ENCODE measurements around the gene CACNA2D4.

The CACNA2D4 gene

GRCh38 chr12:1888923-1889322 lies 29.5 kb downstream of the CACNA2D4 start:
- DNase-seq (ENCODE audit: low read depth), result no peak

GRCh38 chr12:1886396-1887008 lies 31.9 kb downstream of the CACNA2D4 start:
- DNase-seq (ENCODE audit: low read depth), result no peak

GRCh38 chr12:1885599-1886245 lies 32.7 kb downstream of the CACNA2D4 start:
- no peak for DNase-seq (ENCODE audit: low read depth)

- DNase-seq (ENCODE audit: low read depth), result no peak
Observed at GRCh38 chr12:1885082-1885596, 33.3 kb downstream of the CACNA2D4 start.

- no peak for DNase-seq (ENCODE audit: low read depth)
Observed at GRCh38 chr12:1884651-1885050, 33.8 kb downstream of the CACNA2D4 start.

GRCh38 chr12:1883513-1883912 lies 34.9 kb downstream of the CACNA2D4 start:
- no peak for DNase-seq (ENCODE audit: low read depth)

- no peak for DNase-seq (ENCODE audit: low read depth)
Observed at GRCh38 chr12:1882850-1883470, 35.5 kb downstream of the CACNA2D4 start.

- DNase-seq (ENCODE audit: low read depth), result no peak
Observed at GRCh38 chr12:1882405-1882804, 36.0 kb downstream of the CACNA2D4 start.

GRCh38 chr12:1881936-1882335 lies 36.5 kb downstream of the CACNA2D4 start:
- DNase-seq (ENCODE audit: low read depth), result no peak

GRCh38 chr12:1881301-1881700 lies 37.2 kb downstream of the CACNA2D4 start:
- no peak for DNase-seq (ENCODE audit: low read depth)

- no peak for DNase-seq (ENCODE audit: low read depth)
Observed at GRCh38 chr12:1880876-1881275, 37.6 kb downstream of the CACNA2D4 start.

GRCh38 chr12:1880153-1880845 lies 38.2 kb downstream of the CACNA2D4 start:
- DNase-seq (ENCODE audit: low read depth), result no peak

GRCh38 chr12:1879633-1880032 lies 38.8 kb downstream of the CACNA2D4 start:
- no peak for DNase-seq (ENCODE audit: low read depth)

- no peak for DNase-seq (ENCODE audit: low read depth)
Observed at GRCh38 chr12:1878695-1879094, 39.8 kb downstream of the CACNA2D4 start.

- DNase-seq (ENCODE audit: low read depth), result no peak
Observed at GRCh38 chr12:1878214-1878613, 40.2 kb downstream of the CACNA2D4 start.

GRCh38 chr12:1877169-1877878 lies 41.1 kb downstream of the CACNA2D4 start:
- no peak for DNase-seq (ENCODE audit: low read depth)

- no peak for DNase-seq (ENCODE audit: low read depth)
Observed at GRCh38 chr12:1876086-1876485, 42.4 kb downstream of the CACNA2D4 start.

- no peak for DNase-seq (ENCODE audit: low read depth)
Observed at GRCh38 chr12:1875608-1876007, 42.8 kb downstream of the CACNA2D4 start.

- DNase-seq (ENCODE audit: low read depth), result no peak
Observed at GRCh38 chr12:1873531-1874510, 44.6 kb downstream of the CACNA2D4 start.

- DNase-seq (ENCODE audit: low read depth), result no peak
Observed at GRCh38 chr12:1872448-1872847, 46.0 kb downstream of the CACNA2D4 start.

- no peak for DNase-seq (ENCODE audit: low read depth)
Observed at GRCh38 chr12:1872001-1872400, 46.5 kb downstream of the CACNA2D4 start.

Data from stimulated activated CD8-positive, alpha-beta memory T cell treated with anti-CD3 and anti-CD28 coated beads, Interleukin-15, amount 100 ng/mL, for 1 hour (primary cell).